Smooth muscle cell (in vitro differentiated cells): ENCODE measurements around the gene AMOTL1. TPM values are rescaled to one million over a fixed set of nuclear protein-coding genes. Genes with fewer than 3 reads are reported as not detected.

ENCODE experiments used
- DNase-seq: peaks from one replicate; lab custom pipeline; 2025; ENCODE audit not compliant: unreplicated experiment; lab: John Stamatoyannopoulos, UW
- H2AFZ ChIP-seq: fragments of 200-600 bp; sonication (generic); 2 replicates; pipeline ENCODE4 v1.6.0; 2016; ENCODE audit warnings: antibody characterized with exemption, low read depth, mild to moderate bottlenecking
- H3F3A ChIP-seq: fragments of 200-600 bp; sonication (generic); 2 replicates; pipeline ENCODE4 v1.6.0; 2017; ENCODE audit warnings: antibody characterized with exemption, low read depth
- H3K27ac ChIP-seq: fragments of 200-600 bp; sonication (generic); 2 replicates; pipeline ENCODE4 v1.5.1; 2016; ENCODE audit warnings: low read depth, mild to moderate bottlenecking
- H3K27me3 ChIP-seq: fragments of 200-600 bp; sonication (generic); 2 replicates; pipeline ENCODE4 v1.6.1; 2016; ENCODE audit warnings: low read depth, mild to moderate bottlenecking
- H3K36me3 ChIP-seq: fragments of 200-600 bp; sonication (generic); 2 replicates; pipeline ENCODE4 v1.5.1; 2016; ENCODE audit warnings: low read depth
- H3K4me1 ChIP-seq: fragments of 200-600 bp; sonication (generic); 2 replicates; pipeline ENCODE4 v1.5.1; 2016; ENCODE audit warnings: low read depth
- H3K4me2 ChIP-seq: fragments of 200-600 bp; sonication (generic); 2 replicates; pipeline ENCODE4 v1.6.0; 2016; ENCODE audit warnings: mild to moderate bottlenecking
- H3K4me3 ChIP-seq: fragments of 200-600 bp; sonication (generic); 2 replicates; pipeline ENCODE4 v1.5.1; 2016; ENCODE audit warnings: mild to moderate bottlenecking
- H3K79me2 ChIP-seq: fragments of 200-600 bp; sonication (generic); 2 replicates; pipeline ENCODE4 v1.6.0; 2016; ENCODE audit warnings: low read depth, mild to moderate bottlenecking
- H3K9ac ChIP-seq: fragments of 200-600 bp; sonication (generic); 2 replicates; pipeline ENCODE4 v1.6.0; 2016; ENCODE audit warnings: low read depth
- H3K9me3 ChIP-seq: fragments of 200-600 bp; sonication (generic); replicated peaks from 2 replicates; pipeline ENCODE4 v1.5.1; 2016; ENCODE audit warnings: low read depth
- H4K20me1 ChIP-seq: fragments of 200-600 bp; sonication (generic); 2 replicates; pipeline ENCODE4 v1.6.0; 2016; ENCODE audit warnings: low read depth
- CTCF ChIP-seq: fragments of 200-600 bp; sonication (generic); IDR thresholded peaks from 2 replicates; pipeline ENCODE4 v1.5.1; 2017; ENCODE audit warnings: borderline replicate concordance, mild to moderate bottlenecking, antibody characterized with exemption; ENCODE audit not compliant: insufficient read depth, poor library complexity, severe bottlenecking
- WGBS: methylation state at CpG from one replicate; pipeline ENCODE4 v1.1.7; 2016; ENCODE audit warnings: low lambda C conversion rate; 5-methylcytosine and 5-hydroxymethylcytosine counted together
- polyA plus RNA-seq: library from polyadenylated mRNA; unstranded; fragments of >200 nt; fragmentation: Nextera tagmentation; extraction: Ambion mirVana; gene quantifications from 2 replicates; pipeline ENCODE4 v1.2.1, GENCODE V29; 2016
- total RNA-seq: library from RNA; depleted of rRNA; stranded (reverse); fragments of >200 nt; gene quantifications from 2 replicates; pipeline ENCODE4 v1.2.3, GENCODE V29; 2014

Gene AMOTL1
- total and polyA plus RNA-seq, 2 experiments from 2014 or later = 23.4 to 61.0 TPM

GRCh38 chr11:94781837-94782236, 13.7 kb downstream of the AMOTL1 start:
- 82% methylated on average over 1 of the region's 1 CpG for WGBS
- peaks cover 98% of the 10 kb centered on the region for H4K20me1 ChIP-seq

GRCh38 chr11:94782446-94782845, 14.3 kb downstream of the AMOTL1 start:
- Histone ChIP-seq H3K4me3 (no peak overlapping the region), H3K27ac (peak overlapping the region; percentile 55), H3K36me3 (no peaks in the 10 kb centered on the region), H3K27me3 (no peaks in the 10 kb centered on the region), H3K9me3 (no peaks in the 10 kb centered on the region), H3K9ac (no peak overlapping the region), H4K20me1 (peaks cover 98% of the 10 kb centered on the region), H3K4me1 (peaks cover 12% of the 10 kb centered on the region), H2AFZ (no peak overlapping the region), H3K4me2 (no peak overlapping the region), H3F3A (no peaks in the 10 kb centered on the region), H3K79me2 (peaks cover 99% of the 10 kb centered on the region)
- WGBS = 100% methylated on average over 1 of the region's 1 CpG
- no peak for DNase-seq
- no peak for TF ChIP-seq CTCF

More at GRCh38 chr11:94781837-94782236, 13.7 kb downstream of the AMOTL1 start:
- Histone ChIP-seq H3K4me2 (no peak overlapping the region), H3K4me3 (no peak overlapping the region), H3K4me1 (peaks cover 17% of the 10 kb centered on the region), H3K27ac (peak overlapping the region; percentile 55), H3K9me3 (no peaks in the 10 kb centered on the region), H3K27me3 (no peaks in the 10 kb centered on the region), H3K9ac (no peak overlapping the region), H3K36me3 (no peaks in the 10 kb centered on the region), H3K79me2 (peaks cover 100% of the 10 kb centered on the region), H3F3A (no peaks in the 10 kb centered on the region), H2AFZ (no peak overlapping the region)
- no peak for DNase-seq
- TF ChIP-seq CTCF = no peak

GRCh38 chr11:94784884-94785283, 16.7 kb downstream of the AMOTL1 start:
- Histone ChIP-seq H3K4me1 (peaks cover 21% of the 10 kb centered on the region), H3K9ac (no peak overlapping the region), H2AFZ (no peak overlapping the region), H3K36me3 (no peaks in the 10 kb centered on the region), H3K27ac (peak overlapping the region; percentile 21), H3K9me3 (no peaks in the 10 kb centered on the region), H3K79me2 (peaks cover 99% of the 10 kb centered on the region), H4K20me1 (peaks cover 98% of the 10 kb centered on the region), H3K4me3 (no peak overlapping the region), H3F3A (no peaks in the 10 kb centered on the region), H3K4me2 (no peak overlapping the region), H3K27me3 (no peaks in the 10 kb centered on the region)
- no peak for TF ChIP-seq CTCF
- DNase-seq = no peak

GRCh38 chr11:94785509-94785908, 17.4 kb downstream of the AMOTL1 start:
- H3K9me3 ChIP-seq = no peaks in the 10 kb centered on the region
- H3K79me2 ChIP-seq = peaks cover 99% of the 10 kb centered on the region
- H3K4me2 ChIP-seq = no peak overlapping the region
- 49% methylated on average over 4 of the region's 4 CpGs for WGBS
- DNase-seq = no peak
- H3K4me1 ChIP-seq = peaks cover 15% of the 10 kb centered on the region
- H3K27ac ChIP-seq = peak overlapping the region; percentile 21
- peaks cover 98% of the 10 kb centered on the region for H4K20me1 ChIP-seq
- no peak overlapping the region for H3K9ac ChIP-seq
- H3K36me3 ChIP-seq = no peaks in the 10 kb centered on the region
- no peaks in the 10 kb centered on the region for H3K27me3 ChIP-seq
- TF ChIP-seq CTCF = no peak
- H3F3A ChIP-seq = no peaks in the 10 kb centered on the region
- H3K4me3 ChIP-seq = no peak overlapping the region
- no peak overlapping the region for H2AFZ ChIP-seq
